IMR-90 (cell line): Measurements from ENCODE around the gene ADGRB3.

Experiments
- CEBPB ChIP-seq: IDR thresholded peaks from 2 replicates; pipeline ENCODE4 v1.6.1; 2012; ENCODE audit warnings: low read depth, low read length, improper control_type of control experiment
- CTCF ChIP-seq: conservative IDR thresholded peaks from 2 replicates; pipeline ENCODE4 v1.5.1; 2012; ENCODE audit warnings: mild to moderate bottlenecking, low read depth, low read length, improper control_type of control experiment
- ELK1 ChIP-seq: fragments of 150-350 bp; IDR thresholded peaks from 2 replicates; pipeline ENCODE4 v1.6.1; 2016; ENCODE audit warnings: low read depth, mild to moderate bottlenecking, low read length, moderate library complexity, borderline replicate concordance
- MXI1 ChIP-seq: IDR thresholded peaks from 2 replicates; pipeline ENCODE4 v1.6.1; 2012; ENCODE audit warnings: low read depth, mild to moderate bottlenecking, low read length, moderate library complexity, borderline replicate concordance
- NFE2L2 ChIP-seq: fragments of 150-350 bp; IDR thresholded peaks from 2 replicates; pipeline ENCODE4 v1.6.1; 2016; ENCODE audit warnings: low read depth, mild to moderate bottlenecking, low read length
- POLR2A ChIP-seq: IDR thresholded peaks from 2 replicates; pipeline ENCODE4 v1.6.1; 2012; ENCODE audit warnings: mild to moderate bottlenecking, low read depth, low read length
- SMC3 ChIP-seq: fragments of 150-350 bp; IDR thresholded peaks from 2 replicates; pipeline ENCODE4 v1.6.1; 2016; ENCODE audit warnings: low read depth, mild to moderate bottlenecking, antibody characterized with exemption, low read length, moderate library complexity
- USF2 ChIP-seq: fragments of 150-350 bp; IDR thresholded peaks from 2 replicates; pipeline ENCODE4 v1.6.1; 2017; ENCODE audit warnings: mild to moderate bottlenecking, antibody characterized with exemption, low read length, low read depth

GRCh38 chr6:68975816-68976215 is 340.7 kb downstream of the ADGRB3 start:
- TF ChIP-seq POLR2A, result no peak
- TF ChIP-seq CTCF, result no peak
- no peak for TF ChIP-seq SMC3
- TF ChIP-seq USF2, result no peak
- no peak for TF ChIP-seq ELK1
- TF ChIP-seq CEBPB, result no peak
- TF ChIP-seq MXI1, result no peak
- TF ChIP-seq NFE2L2, result no peak
